AG09319 (cell line): ENCODE data around the gene TLL2.

Experiments used
- DNase-seq: peaks from one replicate; pipeline ENCODE4 v3.0.0-alpha.2; 2010; ENCODE audit warnings: low read depth; ENCODE audit errors: extremely low read depth
- CTCF ChIP-seq: IDR thresholded peaks from 2 replicates; pipeline ENCODE4 v1.5.1; 2011; ENCODE audit warnings: low read depth, mild to moderate bottlenecking, inconsistent platforms, low read length, moderate library complexity

Gene TLL2

DNA sequence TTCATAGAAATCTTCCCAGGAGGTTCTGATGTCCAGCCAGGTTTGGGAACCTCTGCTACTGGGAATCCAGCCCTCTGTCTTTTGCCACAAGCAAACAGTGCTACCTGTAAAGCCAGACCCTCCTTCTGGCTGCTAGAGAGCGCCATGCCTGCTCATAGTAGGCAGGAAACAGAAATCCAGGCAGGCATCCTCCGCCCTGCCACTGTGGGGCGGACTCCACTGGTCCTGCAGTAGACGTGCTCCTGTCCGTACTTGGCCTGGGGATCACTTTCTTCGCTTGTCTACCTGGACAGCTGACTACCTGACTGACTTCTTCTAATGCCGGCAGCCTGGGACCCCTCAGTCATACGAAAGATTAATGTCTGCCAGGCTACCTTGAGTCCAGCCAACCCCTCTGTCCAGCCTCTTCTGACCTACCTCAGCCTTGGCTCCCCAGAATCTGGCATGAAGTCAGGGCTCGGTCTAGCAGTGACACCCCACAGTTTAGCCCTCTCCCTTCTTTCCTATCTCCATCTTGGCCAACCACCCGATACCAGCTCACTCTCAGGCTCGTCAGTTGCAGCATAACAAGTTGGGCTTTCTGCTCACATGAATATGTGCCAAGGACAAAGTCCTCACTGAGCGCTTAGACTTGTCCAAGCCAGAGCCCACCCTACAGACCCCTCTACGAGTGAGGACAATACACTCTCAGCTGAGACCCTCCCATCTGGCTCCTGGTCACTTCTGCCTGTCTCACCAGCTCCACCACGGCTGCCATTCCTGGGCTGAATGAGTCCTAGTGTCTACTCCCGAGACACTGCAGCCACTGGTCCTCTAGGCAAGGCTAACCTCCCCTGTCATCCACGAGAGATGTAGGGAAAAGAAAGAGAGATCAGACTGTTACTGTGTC is 111.1 kb downstream of the TLL2 start:
- no peak for DNase-seq
- TF ChIP-seq CTCF, result no peak

DNA sequence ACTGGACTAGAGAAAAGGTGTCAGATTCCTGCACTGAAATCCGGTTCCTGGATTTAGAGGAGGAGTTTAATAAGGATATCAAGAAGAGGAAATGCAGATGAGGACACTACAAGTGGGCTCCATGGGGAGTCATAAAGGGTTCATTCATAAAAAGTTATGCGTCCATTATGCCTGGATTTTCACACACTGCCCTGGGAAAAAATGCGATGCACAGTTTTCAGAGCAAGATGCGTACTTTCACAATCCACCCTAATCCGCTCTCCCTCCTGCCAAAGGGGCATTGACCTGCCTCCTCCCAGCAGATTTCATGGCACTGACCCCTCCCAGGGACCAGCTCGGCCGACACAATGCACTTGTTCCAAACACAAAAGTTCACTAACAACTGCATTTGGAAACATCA is 112.7 kb downstream of the TLL2 start:
- no peak for TF ChIP-seq CTCF
- DNase-seq, result no peak

DNA sequence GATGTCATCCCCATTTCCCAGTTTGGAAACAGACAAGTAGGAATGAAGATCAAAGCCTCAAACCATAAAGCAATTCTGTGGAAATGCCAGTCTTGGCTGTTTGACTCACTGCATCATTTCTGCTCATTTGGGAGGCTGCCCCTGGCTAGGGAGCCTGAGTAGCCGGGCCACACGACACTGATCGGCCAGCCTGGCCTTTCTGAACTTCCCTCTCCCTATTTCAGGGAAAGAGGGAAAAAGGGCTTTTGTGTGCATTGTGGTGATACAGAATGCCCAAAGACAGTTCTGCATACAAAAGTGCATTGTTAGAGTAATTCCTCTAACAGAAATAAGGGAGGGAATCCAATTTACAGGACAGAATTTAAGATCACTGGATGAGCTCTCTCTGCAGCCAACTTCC is 113.3 kb downstream of the TLL2 start:
- DNase-seq, result no peak
- no peak for TF ChIP-seq CTCF

DNA sequence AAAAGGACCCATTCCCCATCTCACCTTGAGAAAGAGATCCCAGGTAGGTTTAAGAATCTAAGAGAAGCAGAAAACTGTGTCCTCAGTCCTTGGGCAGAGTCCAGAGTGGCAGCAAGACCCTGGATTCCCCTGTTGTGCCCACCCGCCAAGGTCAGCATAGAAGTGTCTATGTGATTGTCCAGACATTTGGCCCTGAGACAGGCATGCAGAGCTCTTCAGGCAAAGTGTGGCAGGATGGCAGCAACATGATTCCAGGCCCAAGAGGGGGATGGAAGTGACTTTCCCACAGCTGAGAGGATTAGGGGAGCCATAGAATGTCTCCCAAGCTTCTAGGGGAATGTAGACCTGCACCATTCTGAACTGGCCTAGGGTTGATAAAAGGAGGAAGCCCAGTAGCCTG is 115.8 kb downstream of the TLL2 start:
- no peak for TF ChIP-seq CTCF
- no peak for DNase-seq

GRCh38 chr10:96395931-96396877 is 117.5 kb downstream of the TLL2 start:
- peak; percentile 89 for TF ChIP-seq CTCF

DNA sequence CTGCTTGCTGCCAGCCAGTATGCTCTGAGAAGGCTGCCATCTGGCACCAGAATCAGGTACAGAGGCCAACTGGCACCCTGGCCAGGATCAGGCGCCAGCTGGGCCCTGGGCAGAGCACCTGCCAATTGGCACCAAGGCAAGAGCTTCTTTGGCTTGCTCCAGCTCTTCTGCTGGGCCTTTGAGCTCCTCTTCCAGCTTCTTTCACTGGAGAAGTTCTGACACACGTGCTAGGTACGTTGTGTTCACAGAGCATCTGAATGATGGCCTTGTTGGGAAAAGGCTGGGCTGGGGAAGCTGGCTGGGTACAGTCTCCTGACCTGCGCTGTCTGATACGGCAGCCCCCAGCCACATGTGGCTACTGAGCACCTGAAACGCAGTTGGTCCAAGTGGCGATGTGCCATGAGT is 123.3 kb downstream of the TLL2 start:
- no peak for TF ChIP-seq CTCF
- no peak for DNase-seq

More at GRCh38 chr10:96395931-96396877, 117.5 kb downstream of the TLL2 start:
- peak; percentile 47 for DNase-seq

GRCh38 chr10:96389785-96390184 is 123.9 kb downstream of the TLL2 start:
- DNase-seq, result no peak
- TF ChIP-seq CTCF, result no peak
